ENCODE data around the gene CDV3. TPM values are rescaled to one million over a fixed set of nuclear protein-coding genes. Genes with fewer than 3 reads are reported as not detected.
"Not testable (repeated sequence)": the region's sequence is repeated elsewhere in the genome, so short reads cannot be mapped to it uniquely, and the experiment has no call there.

CDV3 gene
- total and polyA plus RNA-seq, 10 of the 15 experiments (the other 5 are each of a cell fraction or from before 2014, with no cell fraction given): 42.3 to 466 (median 136) TPM

GRCh38 chr3:133542871-133543270 is 30.6 kb upstream of the CDV3 start:
- SMC1A ChIA-PET (ENCODE audit: uncharacterized antibody, unreplicated experiment): no interaction called here
- RAD21 ChIA-PET (ENCODE audit: unreplicated experiment): no interaction called here
- in situ Hi-C loops (cut with MboI): no loop called here
- FAIRE-seq: no peak
- ATAC-seq: no peak
- CTCF ChIA-PET: no interaction called here
- BruUV-seq (replicated peaks): no TSS peak
- intact Hi-C loops (cut with micrococcal nuclease; ENCODE audit: unreplicated experiment): no loop called here
- Histone ChIP-seq H3K79me2 (ENCODE audit: control insufficient read depth, insufficient read depth, low read length) (no peaks in the 10 kb centered on the region), H3K4me2 (ENCODE audit: control insufficient read depth, insufficient read depth) (no peak overlapping the region), H3K4me1 (ENCODE audit: control insufficient read depth, insufficient read depth, low read length) (peaks cover 11% of the 10 kb centered on the region), H3K27ac (ENCODE audit: control insufficient read depth, insufficient read depth) (no peak overlapping the region), H3K9ac (ENCODE audit: control insufficient read depth, insufficient read depth, low read length) (no peak overlapping the region), H2AFZ (ENCODE audit: control insufficient read depth, low read depth, low read length) (no peak overlapping the region), H3K9me3 (replicated peaks; ENCODE audit: control insufficient read depth, insufficient read depth, low read length) (no peaks in the 10 kb centered on the region; the same call in 2 of the 3 replicates), H3K4me3 (no peak overlapping the region), H3K27me3 (replicated peaks in 1 of 2; ENCODE audit: control insufficient read depth in 2 of 2, insufficient read depth in 2 of 2, low read length in 1 of 2) (no peaks in the 10 kb centered on the region), H4K20me1 (ENCODE audit: control insufficient read depth, insufficient read depth) (no peaks in the 10 kb centered on the region), H3K36me3 (ENCODE audit: control insufficient read depth in 2 of 2, insufficient read depth in 2 of 2, low read length in 1 of 2) (no peaks in the 10 kb centered on the region)
- WGBS (ENCODE audit: insufficient coverage, insufficient replicate concordance, low lambda C conversion rate, missing lambda C conversion rate): 91% methylated on average over 7 of the region's 7 CpGs
- POLR2A ChIA-PET: no interaction called here
- no peak for TF ChIP-seq RBBP5 (conservative IDR thresholded peaks at IDR 0.05)
- no peak for TF ChIP-seq ZBTB33 (IDR thresholded peaks at IDR 0.05)
- no peak for TF ChIP-seq NBN (IDR thresholded peaks at IDR 0.05)
- no peak for TF ChIP-seq POLR2A (IDR thresholded peaks at IDR 0.05; ENCODE audit: low read depth, low read length)
- no peak for TF ChIP-seq TBL1XR1 (IDR thresholded peaks at IDR 0.05; ENCODE audit: low read depth, low read length)
- TF ChIP-seq TCF3 (IDR thresholded peaks at IDR 0.05; ENCODE audit: borderline replicate concordance, insufficient read depth, low read depth, low read length): no peak
- no peak for DNase-seq (ENCODE audit: low read depth, low spot score)

- H2AFZ ChIP-seq (ENCODE audit: control insufficient read depth, low read depth, low read length); H3K79me2 ChIP-seq (ENCODE audit: control insufficient read depth, insufficient read depth, low read length); POLR2A ChIA-PET; ATAC-seq; H3K9me3 ChIP-seq (replicated peaks; ENCODE audit: control insufficient read depth, insufficient read depth, low read length); BruUV-seq (replicated peaks); H3K27ac ChIP-seq (ENCODE audit: control insufficient read depth, insufficient read depth); H3K4me2 ChIP-seq (ENCODE audit: control insufficient read depth, insufficient read depth); H3K4me3 ChIP-seq; H3K9ac ChIP-seq (ENCODE audit: control insufficient read depth, insufficient read depth, low read length); RAD21 ChIA-PET (ENCODE audit: unreplicated experiment); H4K20me1 ChIP-seq (ENCODE audit: control insufficient read depth, insufficient read depth); H3K36me3 ChIP-seq (ENCODE audit: control insufficient read depth in 2 of 2, insufficient read depth in 2 of 2, low read length in 1 of 2); DNase-seq (ENCODE audit: low read depth, low spot score); H3K27me3 ChIP-seq (replicated peaks in 1 of 2; ENCODE audit: control insufficient read depth in 2 of 2, insufficient read depth in 2 of 2, low read length in 1 of 2); in situ Hi-C loops (cut with MboI); intact Hi-C loops (cut with micrococcal nuclease; ENCODE audit: unreplicated experiment): not testable (repeated sequence)
- WGBS (ENCODE audit: insufficient coverage, insufficient replicate concordance, low lambda C conversion rate, missing lambda C conversion rate): 37% methylated on average over 2 of the region's 2 CpGs
- ChIA-PET SMC1A (ENCODE audit: uncharacterized antibody, unreplicated experiment) (interaction anchor here (0.6 kb wide), 1 partner anchor 21 kb away, joined by 3 read pairs; no protein-coding TSS in a partner anchor), CTCF (interaction anchor here (0.6 kb wide), 1 partner anchor 27 kb away, joined by 5 read pairs; no protein-coding TSS in a partner anchor)
- FAIRE-seq: peak; percentile 76
- H3K4me1 ChIP-seq (ENCODE audit: control insufficient read depth, insufficient read depth, low read length): peaks cover 13% of the 10 kb centered on the region
Measured at GRCh38 chr3:133544983-133545382, 28.5 kb upstream of the CDV3 start.

Measured in GM12878 (cell line).